Eye (tissue), 1 donor: ENCODE data around the gene DRD5.

Experiments
- DNase-seq: peaks from one replicate; pipeline ENCODE4 v3.0.0-alpha.2; 2015

The DRD5 gene

GRCh38 chr4:9820343-9820742 lies 38.9 kb downstream of the DRD5 start:
- no peak for DNase-seq

GRCh38 chr4:9825049-9825448 lies 43.6 kb downstream of the DRD5 start:
- DNase-seq: no peak

GRCh38 chr4:9826551-9826950 lies 45.1 kb downstream of the DRD5 start:
- DNase-seq: no peak

- DNase-seq: no peak
Observed at GRCh38 chr4:9832640-9833039, 51.2 kb downstream of the DRD5 start.

- DNase-seq: no peak
Observed at GRCh38 chr4:9833421-9833820, 52.0 kb downstream of the DRD5 start.
